ENCODE results near the gene GSTP1.
"Not testable (repeated sequence)": the region's sequence is repeated elsewhere in the genome, so short reads cannot be mapped to it uniquely, and the experiment has no call there.

GSTP1 gene

DNA sequence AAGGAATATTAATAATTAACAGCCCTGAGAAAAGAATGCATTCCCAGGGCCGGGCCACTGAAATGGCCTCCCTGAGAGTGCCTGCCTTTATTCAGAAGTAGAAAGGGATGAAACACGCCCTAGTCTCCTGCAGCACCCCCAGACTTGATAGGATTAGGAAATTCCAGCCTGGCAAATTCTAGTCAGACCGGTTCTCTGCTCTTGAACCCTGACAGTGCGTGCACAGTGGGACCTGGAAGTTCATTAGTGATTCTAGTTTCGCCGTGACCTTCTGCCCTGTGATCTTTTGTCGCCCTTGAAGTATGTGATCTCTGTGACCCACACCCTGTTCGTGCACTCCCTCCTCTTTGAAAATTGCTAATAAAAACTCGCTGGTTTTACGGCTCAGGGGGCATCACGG, 2.1 kb upstream of the GSTP1 start:
- peaks cover 42% of the 10 kb centered on the region for H3K4me1 Mint-ChIP-seq (ENCODE audit: low read depth)
- H3K27ac Mint-ChIP-seq = no peak overlapping the region
- H3K4me3 Mint-ChIP-seq = no peak overlapping the region
- DNase-seq = no peak
- H3K9me3 Mint-ChIP-seq = no peaks in the 10 kb centered on the region
- H3K27me3 Mint-ChIP-seq = peaks cover 19% of the 10 kb centered on the region
- H3K36me3 Mint-ChIP-seq (ENCODE audit: low read depth) = peaks cover 25% of the 10 kb centered on the region

DNA sequence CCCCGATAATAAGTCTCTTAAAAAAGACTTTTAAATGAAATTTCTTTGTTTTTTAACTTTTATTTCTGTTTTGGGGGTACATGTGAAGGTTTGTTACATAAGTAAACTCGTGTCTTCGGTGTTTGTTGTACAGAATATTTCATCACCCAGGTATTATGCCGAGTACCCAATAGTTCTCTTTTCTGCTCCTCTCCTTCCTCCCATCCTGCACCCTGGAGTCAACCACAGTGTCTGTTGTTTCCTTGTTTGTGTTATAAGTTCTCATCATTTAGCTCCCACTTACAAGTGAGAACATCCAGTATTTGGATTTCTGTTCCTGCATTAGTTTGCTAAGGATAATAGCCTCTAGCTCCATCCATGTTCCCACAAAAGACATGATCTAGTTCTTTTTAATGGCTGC, 1.6 kb upstream of the GSTP1 start:
- Mint-ChIP-seq H3K36me3 (ENCODE audit: low read depth) (peaks cover 30% of the 10 kb centered on the region), H3K9me3 (peaks cover 5% of the 10 kb centered on the region), H3K27me3 (peaks cover 17% of the 10 kb centered on the region), H3K4me1 (ENCODE audit: low read depth) (peaks cover 46% of the 10 kb centered on the region), H3K27ac (no peak overlapping the region), H3K4me3 (peak overlapping the region; percentile 71)
- DNase-seq = no peak

DNA sequence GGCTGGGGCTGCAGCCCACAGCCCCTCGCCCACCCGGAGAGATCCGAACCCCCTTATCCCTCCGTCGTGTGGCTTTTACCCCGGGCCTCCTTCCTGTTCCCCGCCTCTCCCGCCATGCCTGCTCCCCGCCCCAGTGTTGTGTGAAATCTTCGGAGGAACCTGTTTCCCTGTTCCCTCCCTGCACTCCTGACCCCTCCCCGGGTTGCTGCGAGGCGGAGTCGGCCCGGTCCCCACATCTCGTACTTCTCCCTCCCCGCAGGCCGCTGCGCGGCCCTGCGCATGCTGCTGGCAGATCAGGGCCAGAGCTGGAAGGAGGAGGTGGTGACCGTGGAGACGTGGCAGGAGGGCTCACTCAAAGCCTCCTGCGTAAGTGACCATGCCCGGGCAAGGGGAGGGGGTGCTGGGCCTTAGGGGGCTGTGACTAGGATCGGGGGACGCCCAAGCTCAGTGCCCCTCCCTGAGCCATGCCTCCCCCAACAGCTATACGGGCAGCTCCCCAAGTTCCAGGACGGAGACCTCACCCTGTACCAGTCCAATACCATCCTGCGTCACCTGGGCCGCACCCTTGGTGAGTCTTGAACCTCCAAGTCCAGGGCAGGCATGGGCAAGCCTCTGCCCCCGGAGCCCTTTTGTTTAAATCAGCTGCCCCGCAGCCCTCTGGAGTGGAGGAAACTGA, 731 bp downstream of the GSTP1 start:
- H3K4me1 Mint-ChIP-seq (ENCODE audit: low read depth) = peaks cover 46% of the 10 kb centered on the region
- peaks cover 42% of the 10 kb centered on the region for H3K36me3 Mint-ChIP-seq (ENCODE audit: low read depth)
- H3K9me3 Mint-ChIP-seq = peaks cover 10% of the 10 kb centered on the region
- peak overlapping the region; percentile 87 for H3K4me3 Mint-ChIP-seq
- H3K27me3 Mint-ChIP-seq = peaks cover 7% of the 10 kb centered on the region
- DNase-seq = peak; percentile 69
- peak overlapping the region; percentile 88 for H3K27ac Mint-ChIP-seq

DNA sequence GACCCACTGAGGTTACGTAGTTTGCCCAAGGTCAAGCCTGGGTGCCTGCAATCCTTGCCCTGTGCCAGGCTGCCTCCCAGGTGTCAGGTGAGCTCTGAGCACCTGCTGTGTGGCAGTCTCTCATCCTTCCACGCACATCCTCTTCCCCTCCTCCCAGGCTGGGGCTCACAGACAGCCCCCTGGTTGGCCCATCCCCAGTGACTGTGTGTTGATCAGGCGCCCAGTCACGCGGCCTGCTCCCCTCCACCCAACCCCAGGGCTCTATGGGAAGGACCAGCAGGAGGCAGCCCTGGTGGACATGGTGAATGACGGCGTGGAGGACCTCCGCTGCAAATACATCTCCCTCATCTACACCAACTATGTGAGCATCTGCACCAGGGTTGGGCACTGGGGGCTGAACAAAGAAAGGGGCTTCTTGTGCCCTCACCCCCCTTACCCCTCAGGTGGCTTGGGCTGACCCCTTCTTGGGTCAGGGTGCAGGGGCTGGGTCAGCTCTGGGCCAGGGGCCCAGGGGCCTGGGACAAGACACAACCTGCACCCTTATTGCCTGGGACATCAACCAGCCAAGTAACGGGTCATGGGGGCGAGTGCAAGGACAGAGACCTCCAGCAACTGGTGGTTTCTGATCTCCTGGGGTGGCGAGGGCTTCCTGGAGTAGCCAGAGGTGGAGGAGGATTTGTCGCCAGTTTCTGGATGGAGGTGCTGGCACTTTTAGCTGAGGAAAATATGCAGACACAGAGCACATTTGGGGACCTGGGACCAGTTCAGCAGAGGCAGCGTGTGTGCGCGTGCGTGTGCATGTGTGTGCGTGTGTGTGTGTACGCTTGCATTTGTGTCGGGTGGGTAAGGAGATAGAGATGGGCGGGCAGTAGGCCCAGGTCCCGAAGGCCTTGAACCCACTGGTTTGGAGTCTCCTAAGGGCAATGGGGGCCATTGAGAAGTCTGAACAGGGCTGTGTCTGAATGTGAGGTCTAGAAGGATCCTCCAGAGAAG, 1.6 kb downstream of the GSTP1 start:
- peak overlapping the region; percentile 87 for H3K4me3 Mint-ChIP-seq
- peaks cover 10% of the 10 kb centered on the region for H3K9me3 Mint-ChIP-seq
- H3K4me1 Mint-ChIP-seq (ENCODE audit: low read depth) = peaks cover 39% of the 10 kb centered on the region
- no peak for DNase-seq
- peak overlapping the region; percentile 88 for H3K27ac Mint-ChIP-seq
- H3K27me3 Mint-ChIP-seq = peaks cover 6% of the 10 kb centered on the region
- peaks cover 42% of the 10 kb centered on the region for H3K36me3 Mint-ChIP-seq (ENCODE audit: low read depth)

DNA sequence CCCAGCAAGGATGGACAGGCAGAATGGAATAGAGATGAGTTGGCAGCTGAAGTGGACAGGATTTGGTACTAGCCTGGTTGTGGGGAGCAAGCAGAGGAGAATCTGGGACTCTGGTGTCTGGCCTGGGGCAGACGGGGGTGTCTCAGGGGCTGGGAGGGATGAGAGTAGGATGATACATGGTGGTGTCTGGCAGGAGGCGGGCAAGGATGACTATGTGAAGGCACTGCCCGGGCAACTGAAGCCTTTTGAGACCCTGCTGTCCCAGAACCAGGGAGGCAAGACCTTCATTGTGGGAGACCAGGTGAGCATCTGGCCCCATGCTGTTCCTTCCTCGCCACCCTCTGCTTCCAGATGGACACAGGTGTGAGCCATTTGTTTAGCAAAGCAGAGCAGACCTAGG, 2.3 kb downstream of the GSTP1 start:
- H3K4me3 Mint-ChIP-seq = peak overlapping the region; percentile 87
- H3K36me3 Mint-ChIP-seq (ENCODE audit: low read depth) = peaks cover 42% of the 10 kb centered on the region
- peak overlapping the region; percentile 50 for H3K27ac Mint-ChIP-seq

DNA sequence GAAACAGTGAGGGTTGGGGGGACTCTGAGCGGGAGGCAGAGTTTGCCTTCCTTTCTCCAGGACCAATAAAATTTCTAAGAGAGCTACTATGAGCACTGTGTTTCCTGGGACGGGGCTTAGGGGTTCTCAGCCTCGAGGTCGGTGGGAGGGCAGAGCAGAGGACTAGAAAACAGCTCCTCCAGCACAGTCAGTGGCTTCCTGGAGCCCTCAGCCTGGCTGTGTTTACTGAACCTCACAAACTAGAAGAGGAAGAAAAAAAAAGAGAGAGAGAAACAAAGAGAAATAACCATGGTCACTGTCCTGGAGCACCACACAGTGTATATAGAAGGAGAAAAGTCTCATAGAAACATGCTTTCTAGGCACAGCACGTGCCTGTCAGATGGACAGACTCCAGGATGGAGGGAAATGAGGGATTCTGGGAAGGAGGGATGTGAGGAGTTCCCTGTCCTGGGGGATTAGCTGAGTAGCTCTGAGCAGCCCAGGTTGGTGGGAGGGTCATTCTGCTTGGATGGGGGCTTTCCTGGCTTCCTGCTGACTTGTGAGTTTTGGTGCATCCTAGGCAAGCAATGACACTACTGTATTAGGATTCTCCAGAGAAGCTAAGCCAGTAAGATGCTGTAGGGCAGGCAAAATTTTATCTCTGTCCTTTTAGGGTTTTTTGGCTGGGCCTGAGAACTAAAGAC, 3.1 kb downstream of the GSTP1 start:
- DNase-seq = no peak
- Mint-ChIP-seq H3K4me3 (no peak overlapping the region), H3K27ac (peak overlapping the region; percentile 80), H3K36me3 (ENCODE audit: low read depth) (peaks cover 42% of the 10 kb centered on the region), H3K9me3 (peaks cover 10% of the 10 kb centered on the region), H3K27me3 (peaks cover under 1% of the 10 kb centered on the region), H3K4me1 (ENCODE audit: low read depth) (peaks cover 39% of the 10 kb centered on the region)

More for the DNA sequence above, 2.3 kb downstream of the GSTP1 start:
- Mint-ChIP-seq H3K27me3 (peaks cover 3% of the 10 kb centered on the region), H3K9me3 (peaks cover 10% of the 10 kb centered on the region), H3K4me1 (ENCODE audit: low read depth) (peaks cover 39% of the 10 kb centered on the region)
- no peak for DNase-seq

DNA sequence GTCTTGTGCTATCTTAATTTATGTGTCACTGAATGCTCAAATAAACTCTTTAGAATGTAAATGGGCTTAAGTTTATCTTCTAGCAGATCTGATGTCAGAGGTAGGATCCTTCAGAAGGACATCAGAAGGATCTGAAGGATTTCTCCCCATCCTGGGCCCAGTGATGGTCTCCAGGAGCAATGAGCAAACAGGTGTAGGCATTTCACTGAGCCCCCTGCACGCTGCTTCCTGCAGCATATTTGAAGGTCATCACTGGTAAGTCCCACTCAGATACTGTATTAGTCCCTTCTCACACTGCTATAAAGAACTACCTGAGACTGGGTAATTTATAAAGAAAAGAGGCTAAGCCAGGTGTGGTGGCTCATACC, 4.5 kb downstream of the GSTP1 start:
- Mint-ChIP-seq H3K9me3 (peaks cover 10% of the 10 kb centered on the region), H3K4me3 (no peak overlapping the region), H3K36me3 (ENCODE audit: low read depth) (peaks cover 42% of the 10 kb centered on the region), H3K27ac (no peak overlapping the region), H3K27me3 (no peaks in the 10 kb centered on the region), H3K4me1 (ENCODE audit: low read depth) (peaks cover 28% of the 10 kb centered on the region)
- no peak for DNase-seq

DNA sequence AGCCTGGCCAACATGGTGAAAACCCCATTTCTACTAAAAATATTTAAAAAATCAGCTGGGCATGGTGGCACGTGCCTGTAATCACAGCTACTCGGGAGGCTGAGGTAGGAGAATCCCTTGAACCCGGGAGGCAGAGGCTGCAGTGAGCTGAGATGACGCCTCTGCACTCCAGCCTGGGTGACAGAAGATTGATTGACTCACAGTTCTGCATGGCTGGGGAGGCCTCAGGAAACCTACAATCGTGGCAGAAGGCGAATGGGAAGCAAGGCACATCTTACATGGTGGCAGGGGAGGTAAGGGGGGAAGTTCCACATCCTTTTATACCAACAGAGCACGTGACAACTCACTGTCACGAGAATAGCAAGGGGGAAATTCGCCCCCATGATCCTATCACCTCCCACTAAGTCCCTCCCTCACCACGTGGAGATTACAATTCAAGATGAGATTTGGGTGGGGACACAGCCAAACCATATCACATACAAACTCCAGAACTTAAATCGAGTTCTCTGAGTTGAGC, 5.3 kb downstream of the GSTP1 start:
- DNase-seq, H3K9me3 Mint-ChIP-seq, H3K4me3 Mint-ChIP-seq, H3K27me3 Mint-ChIP-seq, H3K27ac Mint-ChIP-seq: not testable (repeated sequence)
- H3K36me3 Mint-ChIP-seq (ENCODE audit: low read depth) = peaks cover 41% of the 10 kb centered on the region
- H3K4me1 Mint-ChIP-seq (ENCODE audit: low read depth) = peaks cover 25% of the 10 kb centered on the region

DNA sequence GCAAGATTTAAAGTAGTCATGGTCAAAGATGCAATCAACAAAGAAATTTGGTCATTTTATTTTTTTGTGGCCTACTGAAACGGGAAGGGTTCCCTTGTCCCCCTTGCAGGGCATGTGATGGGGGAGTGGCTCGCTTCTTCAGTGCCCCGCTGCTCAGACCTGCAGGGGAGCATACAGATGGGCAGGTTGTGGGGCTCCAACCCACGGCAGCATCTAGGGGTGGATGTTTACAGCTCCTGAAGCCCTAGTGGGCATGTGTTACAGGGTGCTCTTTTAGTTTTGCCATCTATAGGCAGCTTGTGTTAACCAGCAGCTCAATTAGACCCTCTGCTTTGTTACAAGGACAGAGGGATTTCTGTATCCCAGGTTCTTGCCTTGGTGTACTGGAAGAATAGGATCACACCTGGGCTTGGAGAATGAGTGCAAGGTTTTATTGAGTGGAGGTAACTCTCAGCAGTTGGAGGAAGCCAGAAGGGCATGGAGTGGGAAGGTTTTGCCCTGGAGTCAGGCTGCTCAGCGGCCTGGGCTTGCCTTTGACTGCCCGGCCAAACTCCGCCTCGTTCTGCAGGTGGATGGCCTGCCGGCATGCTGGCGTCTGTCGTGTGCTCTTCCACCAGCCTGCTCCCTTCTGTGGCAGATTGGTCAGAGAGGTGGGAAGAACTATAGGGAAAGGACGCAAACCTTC, 9.4 kb downstream of the GSTP1 start:
- H3K9me3 Mint-ChIP-seq = no peaks in the 10 kb centered on the region
- H3K4me1 Mint-ChIP-seq (ENCODE audit: low read depth) = no peaks in the 10 kb centered on the region
- H3K27me3 Mint-ChIP-seq = no peaks in the 10 kb centered on the region
- no peak overlapping the region for H3K27ac Mint-ChIP-seq
- H3K4me3 Mint-ChIP-seq = no peak overlapping the region
- peaks cover 3% of the 10 kb centered on the region for H3K36me3 Mint-ChIP-seq (ENCODE audit: low read depth)
- no peak for DNase-seq

DNA sequence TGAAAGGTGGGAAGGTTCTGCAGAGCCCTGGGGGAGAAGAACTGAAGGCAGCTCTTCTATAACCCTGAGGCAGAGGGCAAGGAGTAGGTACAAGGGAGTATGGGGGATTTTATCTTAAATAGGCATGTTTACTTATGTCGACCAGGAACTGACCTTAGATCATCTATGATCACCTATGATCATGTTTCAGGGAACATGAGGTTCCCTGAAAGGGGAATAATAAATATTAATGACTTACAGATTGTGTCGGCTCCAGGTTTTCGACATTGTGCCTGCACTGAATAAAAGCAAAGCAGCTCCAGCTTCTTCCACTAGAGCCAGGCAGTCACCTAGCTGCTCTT, 9.9 kb downstream of the GSTP1 start:
- Mint-ChIP-seq H3K4me1 (ENCODE audit: low read depth) (no peaks in the 10 kb centered on the region), H3K9me3 (no peaks in the 10 kb centered on the region), H3K27ac (no peak overlapping the region), H3K4me3 (no peak overlapping the region), H3K27me3 (no peaks in the 10 kb centered on the region), H3K36me3 (ENCODE audit: low read depth) (no peaks in the 10 kb centered on the region)
- DNase-seq = no peak

DNA sequence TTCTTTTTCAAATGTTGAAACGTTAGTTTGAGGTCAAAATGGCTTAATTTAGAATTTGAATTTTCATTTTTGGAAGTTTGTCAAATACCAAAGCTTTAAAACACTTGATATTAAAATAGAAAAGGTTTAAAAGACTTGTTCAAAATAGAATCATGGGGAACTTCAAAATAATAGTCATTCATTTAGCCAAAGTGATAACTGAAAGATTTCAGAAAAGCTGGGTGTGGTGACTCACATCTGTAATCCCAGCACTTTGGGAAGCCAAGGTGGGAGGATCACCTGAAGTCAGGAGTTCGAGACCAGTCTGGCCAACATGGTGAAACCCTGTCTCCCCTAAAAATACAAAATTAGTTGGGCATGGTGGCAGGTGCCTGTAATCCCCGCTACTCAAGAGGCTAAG, 10.9 kb downstream of the GSTP1 start:
- Mint-ChIP-seq H3K4me1 (ENCODE audit: low read depth) (no peaks in the 10 kb centered on the region), H3K27me3 (peaks cover 2% of the 10 kb centered on the region), H3K27ac (no peak overlapping the region), H3K36me3 (ENCODE audit: low read depth) (no peaks in the 10 kb centered on the region), H3K9me3 (no peaks in the 10 kb centered on the region), H3K4me3 (no peak overlapping the region)
- no peak for DNase-seq

DNA sequence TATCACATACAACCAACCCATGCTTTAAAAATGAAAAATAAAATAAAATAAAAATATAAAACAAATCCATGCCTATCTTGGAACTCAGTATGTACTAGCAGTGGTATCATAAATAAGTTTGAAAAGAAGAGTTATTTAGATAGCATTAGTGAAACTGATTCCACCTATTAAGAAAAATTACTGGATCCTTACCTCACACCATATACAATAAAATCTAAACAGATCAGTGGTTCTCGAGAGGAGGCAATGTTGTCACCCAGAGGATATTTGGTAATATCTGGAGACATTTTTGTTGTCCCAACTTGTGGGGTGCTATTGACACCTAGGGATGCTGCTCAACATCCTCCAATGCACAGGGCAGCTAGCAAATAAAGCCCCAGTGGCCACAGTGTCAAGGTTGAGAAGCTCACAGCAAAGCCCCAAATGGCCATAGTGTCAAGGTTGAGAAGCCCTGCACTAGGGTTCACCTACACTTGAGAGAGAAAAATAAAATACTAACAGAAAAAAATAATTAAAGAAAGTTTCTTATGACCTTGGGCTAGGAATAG, 13.2 kb downstream of the GSTP1 start:
- Mint-ChIP-seq H3K4me1 (ENCODE audit: low read depth) (no peaks in the 10 kb centered on the region), H3K4me3 (no peak overlapping the region), H3K9me3 (no peaks in the 10 kb centered on the region), H3K27me3 (peaks cover 20% of the 10 kb centered on the region), H3K27ac (no peak overlapping the region), H3K36me3 (ENCODE audit: low read depth) (no peaks in the 10 kb centered on the region)
- DNase-seq = no peak

DNA sequence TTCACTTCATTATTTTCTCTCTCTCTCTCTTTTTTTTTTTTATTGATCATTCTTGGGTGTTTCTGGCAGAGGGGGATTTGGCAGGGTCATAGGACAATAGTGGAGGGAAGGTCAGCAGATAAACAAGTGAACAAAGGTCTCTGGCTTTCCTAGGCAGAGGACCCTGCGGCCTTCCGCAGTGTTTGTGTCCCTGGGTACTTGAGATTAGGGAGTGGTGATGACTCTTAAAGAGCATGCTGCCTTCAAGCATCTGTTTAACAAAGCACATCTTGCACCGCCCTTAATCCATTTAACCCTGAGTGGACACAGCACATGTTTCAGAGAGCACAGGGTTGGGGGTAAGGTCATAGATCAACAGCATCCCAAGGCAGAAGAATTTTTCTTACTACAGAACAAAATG, 13.8 kb downstream of the GSTP1 start:
- not testable (repeated sequence) for H3K9me3 Mint-ChIP-seq; H3K4me3 Mint-ChIP-seq; H3K27ac Mint-ChIP-seq; H3K4me1 Mint-ChIP-seq (ENCODE audit: low read depth); H3K36me3 Mint-ChIP-seq (ENCODE audit: low read depth); DNase-seq
- peaks cover 20% of the 10 kb centered on the region for H3K27me3 Mint-ChIP-seq

DNA sequence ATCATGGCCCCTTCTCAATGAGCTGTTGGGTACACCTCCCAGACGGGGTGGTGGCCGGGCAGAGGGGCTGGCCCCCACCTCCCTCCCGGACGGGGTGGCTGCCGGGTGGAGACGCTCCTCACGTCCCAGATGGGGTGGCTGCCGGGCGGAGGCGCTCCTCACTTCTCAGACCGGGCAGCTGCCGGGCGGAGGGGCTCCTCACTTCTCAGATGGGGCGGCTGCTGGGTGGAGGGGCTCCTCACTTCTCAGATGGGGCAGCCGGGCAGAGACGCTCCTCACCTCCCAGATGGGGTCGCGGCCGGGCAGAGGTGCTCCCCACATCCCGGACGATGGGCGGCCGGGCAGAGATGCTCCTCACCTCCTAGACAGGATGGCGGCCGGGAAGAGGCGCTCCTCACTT, 14.4 kb downstream of the GSTP1 start:
- DNase-seq; H3K4me1 Mint-ChIP-seq (ENCODE audit: low read depth); H3K4me3 Mint-ChIP-seq; H3K27ac Mint-ChIP-seq; H3K9me3 Mint-ChIP-seq; H3K36me3 Mint-ChIP-seq (ENCODE audit: low read depth): not testable (repeated sequence)
- peaks cover 24% of the 10 kb centered on the region for H3K27me3 Mint-ChIP-seq
